Endothelial cell of umbilical vein (primary cell): ENCODE measurements around the gene SCLT1.

Experiments
- CTCF ChIP-seq, 2 donors: IDR thresholded peaks; 1 replicate in 1 of 2; 2 replicates in 1 of 2; pipeline ENCODE4 v1.5.1; 2011; ENCODE audit warnings: low read length in 2 of 2, mild to moderate bottlenecking in 2 of 2, moderate library complexity in 2 of 2, control low read depth in 1 of 2, inconsistent platforms in 1 of 2, low read depth in 1 of 2; ENCODE audit not compliant: insufficient read depth in 1 of 2; ENCODE audit errors: extremely low read depth in 1 of 2
- EZH2 ChIP-seq: IDR thresholded peaks from 2 replicates; pipeline ENCODE4 v1.6.1; 2012; ENCODE audit warnings: borderline replicate concordance, low read depth, mild to moderate bottlenecking, moderate library complexity, low read length, inconsistent platforms; ENCODE audit not compliant: severe bottlenecking
- GATA2 ChIP-seq: IDR thresholded peaks from 2 replicates; pipeline ENCODE4 v1.7.0; 2011; ENCODE audit warnings: low read depth, mild to moderate bottlenecking, moderate library complexity, mixed read lengths, low read length; ENCODE audit not compliant: insufficient read length, insufficient read depth
- JUN ChIP-seq: IDR thresholded peaks from 2 replicates; pipeline ENCODE4 v1.6.1; 2011; ENCODE audit warnings: borderline replicate concordance, low read depth; ENCODE audit not compliant: insufficient read length, insufficient read depth
- MAX ChIP-seq: IDR thresholded peaks from 2 replicates; pipeline ENCODE4 v1.6.1; 2011; ENCODE audit not compliant: insufficient read depth, insufficient read length
- MYC ChIP-seq: IDR thresholded peaks from one replicate; pipeline ENCODE4 v1.6.1; 2011; ENCODE audit warnings: mild to moderate bottlenecking, low read depth, low read length
- POLR2A ChIP-seq: IDR thresholded peaks from 2 replicates; pipeline ENCODE4 v1.6.1; 2012; ENCODE audit warnings: low read depth, mild to moderate bottlenecking, control low read depth, low read length
- POLR2AphosphoS5 ChIP-seq: IDR thresholded peaks from 2 replicates; pipeline ENCODE4 v1.6.1; 2012; ENCODE audit warnings: low read depth, mild to moderate bottlenecking, control low read depth, low read length, moderate library complexity; ENCODE audit not compliant: insufficient read depth

GRCh38 chr4:128871948-128872347 lies 221.4 kb downstream of the SCLT1 start:
- TF ChIP-seq CTCF (IDR thresholded peaks at IDR 0.05; ENCODE audit: extremely low read depth in 1 of 2, insufficient read depth in 1 of 2, low read depth in 1 of 2, low read length in 2 of 2) (no peak), POLR2A (no peak), POLR2AphosphoS5 (no peak), EZH2 (no peak), JUN (no peak), MAX (no peak), MYC (no peak), GATA2 (no peak)
